Liver (tissue), 9 donors: ENCODE data around the gene LCTL. TPM values are rescaled to one million over a fixed set of nuclear protein-coding genes. Genes with fewer than 3 reads are reported as not detected.

Experiments used
- DNase-seq: peaks from one replicate; pipeline ENCODE4 v3.0.0-alpha.2; 2017; ENCODE audit warnings: low spot score
- H3K27ac ChIP-seq, 2 donors: one replicate each; pipeline ENCODE4 v1.7.0; 2013; ENCODE audit warnings: inconsistent platforms in 2 of 2, low read length in 2 of 2, control low read depth in 1 of 2, low read depth in 1 of 2, mild to moderate bottlenecking in 1 of 2
- H3K27me3 ChIP-seq, 4 donors: one replicate each; pipeline versions ENCODE4 v1.6.1 to v1.7.0; 2013; ENCODE audit warnings: low read length in 3 of 4, inconsistent platforms in 1 of 4, mild to moderate bottlenecking in 1 of 4, moderate library complexity in 1 of 4; ENCODE audit not compliant: control insufficient read depth in 4 of 4, insufficient read depth in 4 of 4
- H3K36me3 ChIP-seq, 4 donors: one replicate each; pipeline versions ENCODE4 v1.6.1 to v1.7.0; 2013; ENCODE audit warnings: low read length in 3 of 4, mild to moderate bottlenecking in 3 of 4, low read depth in 1 of 4, moderate library complexity in 1 of 4; ENCODE audit not compliant: control insufficient read depth in 4 of 4, insufficient read depth in 3 of 4
- H3K4me1 ChIP-seq, 4 donors: one replicate each; pipeline versions ENCODE4 v1.6.1 to v1.7.0; 2013; ENCODE audit warnings: low read length in 3 of 4, mild to moderate bottlenecking in 3 of 4, moderate library complexity in 1 of 4; ENCODE audit not compliant: control insufficient read depth in 4 of 4, insufficient read depth in 4 of 4
- H3K4me3 ChIP-seq, 3 donors: one replicate each; pipeline versions ENCODE4 v1.6.1 to v1.7.0; 2013; ENCODE audit warnings: low read length in 3 of 3, control low read depth in 1 of 3, low read depth in 1 of 3, mild to moderate bottlenecking in 1 of 3
- H3K9ac ChIP-seq, 2 donors: one replicate each; pipeline ENCODE4 v1.7.0; 2013; ENCODE audit warnings: low read length in 2 of 2, mild to moderate bottlenecking in 2 of 2, moderate library complexity in 2 of 2, control low read depth in 1 of 2, low read depth in 1 of 2
- H3K9me3 ChIP-seq, 4 donors: one replicate each; pipeline versions ENCODE4 v1.6.1 to v1.7.0; 2013; ENCODE audit warnings: low read length in 3 of 4; ENCODE audit not compliant: control insufficient read depth in 4 of 4
- ATF3 ChIP-seq: IDR thresholded peaks from 2 replicates; pipeline ENCODE4 v1.6.1; 2016; ENCODE audit warnings: antibody characterized with exemption
- CTCF ChIP-seq: fragments of 150-350 bp; IDR thresholded peaks from 2 replicates; pipeline ENCODE4 v1.5.1; 2017; ENCODE audit warnings: improper control_type of control experiment, low read depth, low read length; ENCODE audit not compliant: missing input control
- EGR1 ChIP-seq, 2 donors: IDR thresholded peaks; 2 replicates each; pipeline ENCODE4 v1.6.1; 2016 to 2018; ENCODE audit warnings: antibody characterized with exemption in 2 of 2, low read depth in 2 of 2
- FOXA1 ChIP-seq: IDR thresholded peaks from 2 replicates; pipeline ENCODE4 v1.6.1; 2016; ENCODE audit warnings: antibody characterized with exemption
- HNF4A ChIP-seq, 2 donors: conservative IDR thresholded peaks; 2 replicates each; pipeline ENCODE4 v1.6.1; 2016; ENCODE audit warnings: antibody characterized with exemption in 2 of 2, mild to moderate bottlenecking in 2 of 2
- HNF4G ChIP-seq: IDR thresholded peaks from 2 replicates; pipeline ENCODE4 v1.6.1; 2016; ENCODE audit warnings: antibody characterized with exemption
- JUND ChIP-seq, 2 donors: IDR thresholded peaks; 2 replicates each; pipeline ENCODE4 v1.6.1; 2016; ENCODE audit warnings: antibody characterized with exemption in 2 of 2
- RAD21 ChIP-seq, 2 donors: IDR thresholded peaks; 2 replicates each; pipeline ENCODE4 v1.6.1; 2016; ENCODE audit warnings: antibody characterized with exemption in 2 of 2, mild to moderate bottlenecking in 2 of 2
- SP1 ChIP-seq: IDR thresholded peaks from 2 replicates; pipeline ENCODE4 v1.6.1; 2018; ENCODE audit warnings: antibody characterized with exemption, mild to moderate bottlenecking
- YY1 ChIP-seq: IDR thresholded peaks from 2 replicates; pipeline ENCODE4 v1.6.1; 2016; ENCODE audit warnings: antibody characterized with exemption, mild to moderate bottlenecking
- WGBS: extraction: QIAGEN DNeasy Blood & Tissue Kit; methylation state at CpG from one replicate; pipeline ENCODE4 v1.1.7; 2013; 5-methylcytosine and 5-hydroxymethylcytosine counted together
- polyA plus RNA-seq, 2 donors: library from polyadenylated mRNA; stranded (reverse) in 1 of 2; unstranded in 1 of 2; fragments of 200-250 nt in 1 of 2; fragments of >200 nt in 1 of 2; fragmentation: Nextera tagmentation in 1 of 2; extraction: Ambion mirVana in 1 of 2; gene quantifications; one replicate each; pipeline versions ENCODE4 v1.2.1 to v1.2.3, GENCODE V29; 2013 to 2015
- total RNA-seq, 2 donors: library from RNA; depleted of rRNA; stranded (reverse); fragments of >200 nt; gene quantifications; one replicate each; pipeline ENCODE4 v1.2.3, GENCODE V29; 2014
- TF ChIP-seq, protein P1 (sequence below): IDR thresholded peaks from 2 replicates; pipeline ENCODE4 v1.6.1; 2016; ENCODE audit warnings: antibody characterized with exemption
- TF ChIP-seq, protein P2 (sequence below): IDR thresholded peaks from 2 replicates; pipeline ENCODE4 v1.6.1; 2016; ENCODE audit warnings: antibody characterized with exemption, mild to moderate bottlenecking
- donor health status: healthy.
- donor health status: healthy.
- donor health status: healthy.
- donor health status: healthy.
- donor health status: healthy.

Gene LCTL
- total and polyA plus RNA-seq, 4 donors, result 0.13 TPM; not detected in 3

DNA sequence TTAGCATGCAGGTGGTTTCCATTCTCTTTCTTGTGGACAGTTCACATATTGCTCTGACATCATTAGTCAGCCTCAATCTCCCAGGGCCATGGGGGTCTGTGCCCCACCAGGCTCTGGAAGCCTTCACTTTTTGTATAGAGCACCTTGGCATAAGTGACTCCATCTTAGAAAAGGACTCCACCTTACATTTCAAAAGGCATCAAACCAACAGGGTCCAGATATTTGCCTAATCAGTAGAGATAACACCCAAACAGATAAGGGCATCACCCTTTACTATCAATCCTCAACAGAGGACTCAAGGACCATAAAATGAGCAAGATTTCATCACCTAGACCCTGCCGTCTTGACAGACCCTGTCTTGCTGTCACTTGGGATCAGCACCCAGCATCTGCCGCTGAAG, 35.7 kb upstream of the LCTL start:
- no peak for TF ChIP-seq HNF4A (conservative IDR thresholded peaks at IDR 0.05)
- no peak for TF ChIP-seq CTCF
- TF ChIP-seq RAD21 (IDR thresholded peaks at IDR 0.05), result no peak
- TF ChIP-seq JUND (IDR thresholded peaks at IDR 0.05), result no peak
- TF ChIP-seq HNF4G, result no peak
- no peak for DNase-seq
- no peak overlapping the region for H3K27ac ChIP-seq
- 64% methylated on average over 2 of the region's 2 CpGs for WGBS
- H3K9me3 ChIP-seq, result no peaks in the 10 kb centered on the region
- H3K4me1 ChIP-seq, result peaks cover 0 to 3% (median 0%) of the 10 kb centered on the region in 4 donors
- no peaks in the 10 kb centered on the region for H3K27me3 ChIP-seq
- no peaks in the 10 kb centered on the region for H3K36me3 ChIP-seq
- H3K4me3 ChIP-seq, result no peak overlapping the region
- H3K9ac ChIP-seq, result no peak overlapping the region

DNA sequence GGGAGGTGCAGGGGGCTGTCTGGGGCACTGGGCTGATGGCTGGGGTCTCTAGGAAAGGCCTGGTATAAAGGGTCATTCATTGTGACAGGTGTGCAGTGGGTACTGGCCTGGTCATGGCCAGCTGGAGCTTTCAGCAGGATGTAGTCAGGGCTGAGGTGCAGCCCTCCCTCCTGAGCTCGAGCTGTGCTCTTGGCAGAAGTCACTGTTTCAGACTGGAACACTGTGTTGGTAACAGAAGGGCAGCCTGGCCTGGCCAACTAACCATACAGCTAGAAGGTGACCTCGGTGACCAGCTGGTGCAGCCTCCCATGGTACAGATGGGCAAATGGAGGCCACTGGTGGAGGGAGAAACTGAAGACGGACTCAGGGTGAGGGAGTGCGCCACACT, 34.4 kb upstream of the LCTL start:
- Histone ChIP-seq H3K27ac (no peak overlapping the region), H3K4me3 (no peak overlapping the region), H3K27me3 (no peaks in the 10 kb centered on the region), H3K9ac (no peak overlapping the region), H3K4me1 (peaks cover 0 to 3% (median 0%) of the 10 kb centered on the region in 4 donors), H3K9me3 (no peaks in the 10 kb centered on the region), H3K36me3 (no peaks in the 10 kb centered on the region)
- 74% methylated on average over 4 of the region's 4 CpGs for WGBS
- no peak for DNase-seq
- TF ChIP-seq HNF4A (conservative IDR thresholded peaks at IDR 0.05) (no peak), HNF4G (no peak), SP1 (no peak), EGR1 (IDR thresholded peaks at IDR 0.05; ENCODE audit: low read depth in 2 of 2) (no peak), FOXA1 (no peak), JUND (IDR thresholded peaks at IDR 0.05) (no peak), YY1 (no peak), ATF3 (no peak)
- TF ChIP-seq, protein P1, sequence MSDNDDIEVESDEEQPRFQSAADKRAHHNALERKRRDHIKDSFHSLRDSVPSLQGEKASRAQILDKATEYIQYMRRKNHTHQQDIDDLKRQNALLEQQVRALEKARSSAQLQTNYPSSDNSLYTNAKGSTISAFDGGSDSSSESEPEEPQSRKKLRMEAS, result no peak
- TF ChIP-seq, protein P2, sequence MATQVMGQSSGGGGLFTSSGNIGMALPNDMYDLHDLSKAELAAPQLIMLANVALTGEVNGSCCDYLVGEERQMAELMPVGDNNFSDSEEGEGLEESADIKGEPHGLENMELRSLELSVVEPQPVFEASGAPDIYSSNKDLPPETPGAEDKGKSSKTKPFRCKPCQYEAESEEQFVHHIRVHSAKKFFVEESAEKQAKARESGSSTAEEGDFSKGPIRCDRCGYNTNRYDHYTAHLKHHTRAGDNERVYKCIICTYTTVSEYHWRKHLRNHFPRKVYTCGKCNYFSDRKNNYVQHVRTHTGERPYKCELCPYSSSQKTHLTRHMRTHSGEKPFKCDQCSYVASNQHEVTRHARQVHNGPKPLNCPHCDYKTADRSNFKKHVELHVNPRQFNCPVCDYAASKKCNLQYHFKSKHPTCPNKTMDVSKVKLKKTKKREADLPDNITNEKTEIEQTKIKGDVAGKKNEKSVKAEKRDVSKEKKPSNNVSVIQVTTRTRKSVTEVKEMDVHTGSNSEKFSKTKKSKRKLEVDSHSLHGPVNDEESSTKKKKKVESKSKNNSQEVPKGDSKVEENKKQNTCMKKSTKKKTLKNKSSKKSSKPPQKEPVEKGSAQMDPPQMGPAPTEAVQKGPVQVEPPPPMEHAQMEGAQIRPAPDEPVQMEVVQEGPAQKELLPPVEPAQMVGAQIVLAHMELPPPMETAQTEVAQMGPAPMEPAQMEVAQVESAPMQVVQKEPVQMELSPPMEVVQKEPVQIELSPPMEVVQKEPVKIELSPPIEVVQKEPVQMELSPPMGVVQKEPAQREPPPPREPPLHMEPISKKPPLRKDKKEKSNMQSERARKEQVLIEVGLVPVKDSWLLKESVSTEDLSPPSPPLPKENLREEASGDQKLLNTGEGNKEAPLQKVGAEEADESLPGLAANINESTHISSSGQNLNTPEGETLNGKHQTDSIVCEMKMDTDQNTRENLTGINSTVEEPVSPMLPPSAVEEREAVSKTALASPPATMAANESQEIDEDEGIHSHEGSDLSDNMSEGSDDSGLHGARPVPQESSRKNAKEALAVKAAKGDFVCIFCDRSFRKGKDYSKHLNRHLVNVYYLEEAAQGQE, result no peak
